Gastrocnemius medialis (tissue), 4 donors: ENCODE measurements around the gene NLGN4X. TPM values are rescaled to one million over a fixed set of nuclear protein-coding genes. Genes with fewer than 3 reads are reported as not detected.

Experiments
- ATAC-seq, 2 donors: fragments of 150-250 bp; one replicate each; pipeline ENCODE4 v1.9.1; 2016
- DNase-seq, 2 donors: peaks; one replicate each; pipeline ENCODE4 v3.0.0-alpha.2; 2019
- H3K27ac ChIP-seq, 4 donors: fragments of 200-600 bp; sonication (generic); 1 replicate in 1 of 4; 2 replicates in 3 of 4; pipeline ENCODE4 v1.5.1; 2016 to 2018; ENCODE audit warnings: mild to moderate bottlenecking in 2 of 4, moderate library complexity in 1 of 4
- H3K27me3 ChIP-seq, 3 donors: fragments of 200-600 bp; sonication (generic) in 2 of 3; 1 replicate in 1 of 3; 2 replicates in 2 of 3; pipeline versions ENCODE4 v1.5.1 to v1.6.0; 2016 to 2019; ENCODE audit warnings: mild to moderate bottlenecking in 1 of 3, moderate library complexity in 1 of 3
- H3K36me3 ChIP-seq, 2 donors: fragments of 200-600 bp; sonication (generic) in 1 of 2; one replicate each; pipeline ENCODE4 v1.5.1; 2017 to 2018
- H3K4me1 ChIP-seq, 2 donors: fragments of 200-600 bp; sonication (generic) in 1 of 2; one replicate each; pipeline ENCODE4 v1.5.1; 2016 to 2017; ENCODE audit warnings: mild to moderate bottlenecking in 2 of 2
- H3K4me3 ChIP-seq, 4 donors: fragments of 200-600 bp; sonication (generic) in 3 of 4; 1 replicate in 1 of 4; 2 replicates in 3 of 4; pipeline ENCODE4 v1.5.1; 2016 to 2019; ENCODE audit warnings: mild to moderate bottlenecking in 2 of 4
- H3K9me3 ChIP-seq, 3 donors: fragments of 200-600 bp; sonication (generic) in 2 of 3; 1 replicate in 1 of 3; 2 replicates in 2 of 3; pipeline ENCODE4 v1.5.1; 2016 to 2019
- CTCF ChIP-seq, 5 experiments: fragments of 450-650 bp in 3 of 5; fragments of 200-600 bp in 2 of 5; sonication (generic) in 2 of 5; IDR thresholded peaks in 4 of 5; conservative IDR thresholded peaks in 1 of 5; 1 replicate in 4 of 5; 2 replicates in 1 of 5; pipeline ENCODE4 v1.5.1; 2016 to 2019; ENCODE audit warnings: antibody characterized with exemption in 5 of 5, mild to moderate bottlenecking in 3 of 5, moderate library complexity in 3 of 5
- POLR2A ChIP-seq, 2 donors: fragments of 450-650 bp; IDR thresholded peaks; one replicate each; pipeline ENCODE4 v1.6.1; 2017; ENCODE audit warnings: antibody characterized with exemption in 2 of 2, mild to moderate bottlenecking in 2 of 2, moderate library complexity in 2 of 2
- in situ Hi-C, 4 donors: fragments of 200-750 bp; cut with MboI; loops; one replicate each; pipeline versions ENCODE4 v1.15.0 to v1.8.0; 2017; ENCODE audit warnings: low sequenced_read_pairs in 4 of 4
- intact Hi-C: fragments of 100-400 bp; cut with DNase I; formaldehyde crosslinking; loops from one replicate; pipeline ENCODE4 v1.15.1; 2023; ENCODE audit warnings: low total_unique reads
- total RNA-seq, 4 donors: library from RNA; depleted of rRNA; stranded (reverse); fragments of >200 nt; gene quantifications; one replicate each; pipeline versions ENCODE4 v1.1.0 to v1.2.3, GENCODE V29; 2016

NLGN4X gene
- total RNA-seq, 4 donors from 2014 or later, result 0.31 to 0.52 (median 0.47) TPM

- H3K9me3 ChIP-seq, result no peaks in the 10 kb centered on the region
- no peak overlapping the region for H3K4me3 ChIP-seq
- H3K4me1 ChIP-seq, result no peaks in the 10 kb centered on the region
- H3K27me3 ChIP-seq, result no peaks in the 10 kb centered on the region
- DNase-seq, result no peak
- in situ Hi-C loops, result no loop called here
- H3K36me3 ChIP-seq, result no peaks in the 10 kb centered on the region
- no peak overlapping the region for H3K27ac ChIP-seq
- ATAC-seq, result no peak
- intact Hi-C loops, result no loop called here
- TF ChIP-seq POLR2A (IDR thresholded peaks at IDR 0.05) (no peak), CTCF (IDR thresholded peaks at IDR 0.05 in 4 of 5, conservative IDR thresholded peaks at IDR 0.05 in 1 of 5) (no peak)
Measured at GRCh38 chrX:5876984-5877596, 351.6 kb downstream of the NLGN4X start.

GRCh38 chrX:5870238-5870637, 358.4 kb downstream of the NLGN4X start:
- TF ChIP-seq POLR2A (IDR thresholded peaks at IDR 0.05) (no peak), CTCF (IDR thresholded peaks at IDR 0.05 in 4 of 5, conservative IDR thresholded peaks at IDR 0.05 in 1 of 5) (no peak)
- in situ Hi-C loops (no loop called here), intact Hi-C loops (no loop called here)
- Histone ChIP-seq H3K4me3 (no peak overlapping the region), H3K36me3 (no peaks in the 10 kb centered on the region), H3K27ac (no peak overlapping the region), H3K9me3 (no peaks in the 10 kb centered on the region), H3K27me3 (no peaks in the 10 kb centered on the region), H3K4me1 (no peaks in the 10 kb centered on the region)
- ATAC-seq (no peak), DNase-seq (no peak)

GRCh38 chrX:5869786-5870185, 358.9 kb downstream of the NLGN4X start:
- Histone ChIP-seq H3K27me3 (no peaks in the 10 kb centered on the region), H3K4me3 (no peak overlapping the region), H3K36me3 (no peaks in the 10 kb centered on the region), H3K9me3 (no peaks in the 10 kb centered on the region), H3K27ac (no peak overlapping the region), H3K4me1 (no peaks in the 10 kb centered on the region)
- DNase-seq (no peak), ATAC-seq (no peak)
- in situ Hi-C loops, result no loop called here
- TF ChIP-seq POLR2A (IDR thresholded peaks at IDR 0.05) (no peak), CTCF (IDR thresholded peaks at IDR 0.05 in 4 of 5, conservative IDR thresholded peaks at IDR 0.05 in 1 of 5) (no peak)
- intact Hi-C loops, result no loop called here

GRCh38 chrX:5867778-5868177, 360.9 kb downstream of the NLGN4X start:
- in situ Hi-C loops (no loop called here), intact Hi-C loops (no loop called here)
- no peaks in the 10 kb centered on the region for H3K9me3 ChIP-seq
- no peak for DNase-seq
- no peaks in the 10 kb centered on the region for H3K4me1 ChIP-seq
- no peak for ATAC-seq
- no peaks in the 10 kb centered on the region for H3K27me3 ChIP-seq
- H3K27ac ChIP-seq, result no peak overlapping the region
- H3K4me3 ChIP-seq, result no peak overlapping the region
- H3K36me3 ChIP-seq, result no peaks in the 10 kb centered on the region
- TF ChIP-seq CTCF (IDR thresholded peaks at IDR 0.05 in 4 of 5, conservative IDR thresholded peaks at IDR 0.05 in 1 of 5) (no peak), POLR2A (IDR thresholded peaks at IDR 0.05) (no peak)

DNA sequence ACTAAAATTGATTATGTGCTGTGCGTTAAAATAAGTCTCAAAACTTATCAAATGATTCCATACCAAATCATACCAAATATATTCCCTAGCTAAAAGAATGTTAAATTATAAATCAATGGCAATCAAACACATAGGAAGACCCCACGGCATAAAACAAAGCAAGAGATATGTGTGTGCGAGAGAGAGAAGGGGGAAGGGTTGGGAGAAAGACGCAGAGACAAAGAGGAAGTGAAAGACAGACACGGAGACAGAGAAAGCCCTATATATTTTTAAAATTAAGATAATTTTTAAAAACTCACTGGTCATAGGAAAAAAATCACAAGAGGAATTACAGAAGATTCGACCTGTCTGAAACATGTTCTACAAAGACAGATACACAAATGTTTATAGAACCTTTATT, 371.4 kb downstream of the NLGN4X start:
- DNase-seq (no peak), ATAC-seq (no peak)
- no peak overlapping the region for H3K4me3 ChIP-seq
- no peaks in the 10 kb centered on the region for H3K4me1 ChIP-seq
- H3K36me3 ChIP-seq, result no peaks in the 10 kb centered on the region
- no peaks in the 10 kb centered on the region for H3K9me3 ChIP-seq
- H3K27me3 ChIP-seq, result no peaks in the 10 kb centered on the region
- in situ Hi-C loops, result no loop called here
- TF ChIP-seq CTCF (IDR thresholded peaks at IDR 0.05 in 4 of 5, conservative IDR thresholded peaks at IDR 0.05 in 1 of 5), result no peak
- TF ChIP-seq POLR2A (IDR thresholded peaks at IDR 0.05), result no peak
- no peak overlapping the region for H3K27ac ChIP-seq
- intact Hi-C loops, result no loop called here
